Natural killer cell (primary cell): ENCODE measurements around the gene KLRF2. TPM values are rescaled to one million over a fixed set of nuclear protein-coding genes. Genes with fewer than 3 reads are reported as not detected.

Experiments used
- ATAC-seq, 3 donors: fragments of 150-1000 bp in 2 of 3; fragments of 200-7000 bp in 1 of 3; cut with Tn5 transposase; 1 replicate in 1 of 3; 2 replicates in 2 of 3; pipeline ENCODE4 v1.10.0; 2021; ENCODE audit warnings: mild to moderate bottlenecking in 2 of 3, moderate library complexity in 2 of 3
- DNase-seq, 2 donors: peaks; one replicate each; pipeline versions ENCODE4 v3.0.0 to v3.0.0-alpha.2; 2013 to 2021; ENCODE audit warnings: mixed read lengths in 1 of 2
- H3K27ac ChIP-seq: one replicate; pipeline ENCODE4 v1.5.1; 2013; ENCODE audit warnings: mild to moderate bottlenecking, low read length
- H3K27me3 ChIP-seq: one replicate; pipeline ENCODE4 v1.6.1; 2013; ENCODE audit warnings: low read length; ENCODE audit not compliant: control insufficient read depth, insufficient read depth
- H3K36me3 ChIP-seq: one replicate; pipeline ENCODE4 v1.6.1; 2013; ENCODE audit warnings: low read length; ENCODE audit not compliant: control insufficient read depth, insufficient read depth
- H3K4me1 ChIP-seq: one replicate; pipeline ENCODE4 v1.6.1; 2013; ENCODE audit warnings: low read length; ENCODE audit not compliant: control insufficient read depth, insufficient read depth
- H3K4me3 ChIP-seq: one replicate; pipeline ENCODE4 v1.5.1; 2013; ENCODE audit warnings: low read length
- H3K9me3 ChIP-seq: one replicate; pipeline ENCODE4 v1.6.1; 2013; ENCODE audit warnings: low read length; ENCODE audit not compliant: control insufficient read depth, insufficient read depth
- H3K27ac Mint-ChIP-seq, 2 donors: one replicate each; pipeline ENCODE4 v1.8.0; 2022; ENCODE audit warnings: mild to moderate bottlenecking in 2 of 2, mixed read lengths in 2 of 2, moderate library complexity in 1 of 2
- H3K27me3 Mint-ChIP-seq, 2 donors: one replicate each; pipeline ENCODE4 v1.8.0; 2022; ENCODE audit warnings: low read depth in 2 of 2, mixed read lengths in 2 of 2
- H3K36me3 Mint-ChIP-seq: one replicate; pipeline ENCODE4 v1.8.0; 2022; ENCODE audit warnings: mixed read lengths
- H3K4me1 Mint-ChIP-seq, 2 donors: one replicate each; pipeline ENCODE4 v1.8.0; 2022; ENCODE audit warnings: mixed read lengths in 2 of 2
- H3K4me3 Mint-ChIP-seq: one replicate; pipeline ENCODE4 v1.8.0; 2022; ENCODE audit warnings: mild to moderate bottlenecking, moderate library complexity, mixed read lengths
- H3K9me3 Mint-ChIP-seq, 2 donors: one replicate each; pipeline ENCODE4 v1.8.0; 2022; ENCODE audit warnings: mixed read lengths in 2 of 2
- CTCF ChIP-seq: fragments of 200-600 bp; IDR thresholded peaks from one replicate; pipeline ENCODE4 v1.8.0; 2022; ENCODE audit warnings: antibody characterized with exemption
- WGBS: methylation state at CpG from one replicate; pipeline ENCODE4 v1.1.7; 2013; ENCODE audit warnings: missing lambda C conversion rate; ENCODE audit not compliant: insufficient coverage; 5-methylcytosine and 5-hydroxymethylcytosine counted together
- intact Hi-C: fragments of 100-400 bp; cut with micrococcal nuclease; formaldehyde crosslinking; loops from one replicate; pipeline ENCODE4 v1.14.2; 2022
- total RNA-seq, 4 donors: library from RNA; stranded (reverse); fragments of 120-200 nt in 1 of 4; gene quantifications; one replicate each; pipeline versions ENCODE4 v1.2.3 to v1.2.4, GENCODE V29; 2013 to 2022

KLRF2 gene
- total RNA-seq, 3 donors from 2014 or later (not counting 1 experiment from before 2014, with no cell fraction given) = not detected

- TF ChIP-seq CTCF = no peak
- Histone ChIP-seq H3K27ac (no peak overlapping the region), H3K4me1 (peaks cover 16% of the 10 kb centered on the region), H3K36me3 (peaks cover 76% of the 10 kb centered on the region), H3K9me3 (no peaks in the 10 kb centered on the region), H3K4me3 (no peak overlapping the region), H3K27me3 (no peaks in the 10 kb centered on the region)
- Mint-ChIP-seq H3K36me3 (peaks cover 65% of the 10 kb centered on the region), H3K4me1 (peaks cover 80 to 84% of the 10 kb centered on the region in 2 donors), H3K27me3 (no peaks in the 10 kb centered on the region), H3K4me3 (peak overlapping the region; percentile 67), H3K27ac (peak overlapping the region; percentile 82 to 92), H3K9me3 (no peaks in the 10 kb centered on the region)
- intact Hi-C loops = no loop called here
- ATAC-seq (peak in 1 of 3 donors; percentile 24), DNase-seq (no peak)
- 80% methylated on average over 3 of the region's 5 CpGs for WGBS
These were observed 30.2 kb upstream of the KLRF2 start for GRCh38 chr12:9851050-9851449.

- WGBS = 97% methylated on average over 2 of the region's 2 CpGs
- Mint-ChIP-seq H3K4me1 (peaks cover 80 to 84% of the 10 kb centered on the region in 2 donors), H3K9me3 (no peaks in the 10 kb centered on the region), H3K27ac (peak overlapping the region; percentile 82 to 92), H3K36me3 (peaks cover 66% of the 10 kb centered on the region), H3K27me3 (no peaks in the 10 kb centered on the region), H3K4me3 (peak overlapping the region; percentile 57)
- ATAC-seq (peak in 2 of 3 donors; percentile 26 to 68), DNase-seq (no peak)
- peaks cover 80% of the 10 kb centered on the region for H3K36me3 ChIP-seq
- peaks cover 16% of the 10 kb centered on the region for H3K4me1 ChIP-seq
- intact Hi-C loops = loop anchor here (2.0 kb wide), 1 partner anchor 17 kb away; the partner anchor contains the start of gene CLEC2B
- TF ChIP-seq CTCF = no peak
- H3K27me3 ChIP-seq = no peaks in the 10 kb centered on the region
- peak overlapping the region; percentile 1 for H3K27ac ChIP-seq
- no peak overlapping the region for H3K4me3 ChIP-seq
- no peaks in the 10 kb centered on the region for H3K9me3 ChIP-seq
These were observed 29.4 kb upstream of the KLRF2 start for GRCh38 chr12:9851927-9852326.

- H3K4me1 ChIP-seq = no peaks in the 10 kb centered on the region
- intact Hi-C loops = no loop called here
- no peak overlapping the region for H3K4me3 ChIP-seq
- no peaks in the 10 kb centered on the region for H3K27me3 ChIP-seq
- Mint-ChIP-seq H3K9me3 (no peaks in the 10 kb centered on the region), H3K36me3 (peaks cover 57% of the 10 kb centered on the region), H3K27ac (peak overlapping the region; percentile 71 to 92), H3K4me1 (peaks cover 82 to 92% of the 10 kb centered on the region in 2 donors), H3K4me3 (no peak overlapping the region), H3K27me3 (no peaks in the 10 kb centered on the region)
- DNase-seq (no peak), ATAC-seq (no peak)
- WGBS = 64% methylated on average over 1 of the region's 1 CpG
- H3K27ac ChIP-seq = no peak overlapping the region
- TF ChIP-seq CTCF = no peak
- H3K9me3 ChIP-seq = no peaks in the 10 kb centered on the region
- H3K36me3 ChIP-seq = peaks cover 76% of the 10 kb centered on the region
These were observed 25.1 kb upstream of the KLRF2 start for GRCh38 chr12:9856151-9856550.

GRCh38 chr12:9856894-9857293 is 24.4 kb upstream of the KLRF2 start:
- DNase-seq = no peak
- H3K9me3 ChIP-seq = no peaks in the 10 kb centered on the region
- 93% methylated on average over 2 of the region's 3 CpGs for WGBS
- intact Hi-C loops = no loop called here
- H3K27me3 Mint-ChIP-seq = no peaks in the 10 kb centered on the region
- H3K4me1 Mint-ChIP-seq = peaks cover 76 to 86% of the 10 kb centered on the region in 2 donors
- no peaks in the 10 kb centered on the region for H3K27me3 ChIP-seq
- H3K4me3 Mint-ChIP-seq = no peak overlapping the region
- no peak overlapping the region for H3K27ac ChIP-seq
- peaks cover 73% of the 10 kb centered on the region for H3K36me3 ChIP-seq
- no peaks in the 10 kb centered on the region for H3K9me3 Mint-ChIP-seq
- TF ChIP-seq CTCF = no peak
- peaks cover 53% of the 10 kb centered on the region for H3K36me3 Mint-ChIP-seq
- H3K27ac Mint-ChIP-seq = peak overlapping the region; percentile 71 to 92
- no peak overlapping the region for H3K4me3 ChIP-seq
- no peaks in the 10 kb centered on the region for H3K4me1 ChIP-seq
- no peak for ATAC-seq
